Erythroblast (primary cell): Measurements from ENCODE around the gene ULBP1.
"Not testable (repeated sequence)": the region's sequence is repeated elsewhere in the genome, so short reads cannot be mapped to it uniquely, and the experiment has no call there.

Experiments used
- GATA1 ChIP-seq: IDR thresholded peaks from 2 replicates; pipeline ENCODE4 v1.6.1; 2011; ENCODE audit warnings: low read depth, mild to moderate bottlenecking, control low read depth, low read length, moderate library complexity
- POLR2A ChIP-seq: IDR thresholded peaks from 2 replicates; pipeline ENCODE4 v1.6.1; 2011; ENCODE audit warnings: mild to moderate bottlenecking, low read length

DNA sequence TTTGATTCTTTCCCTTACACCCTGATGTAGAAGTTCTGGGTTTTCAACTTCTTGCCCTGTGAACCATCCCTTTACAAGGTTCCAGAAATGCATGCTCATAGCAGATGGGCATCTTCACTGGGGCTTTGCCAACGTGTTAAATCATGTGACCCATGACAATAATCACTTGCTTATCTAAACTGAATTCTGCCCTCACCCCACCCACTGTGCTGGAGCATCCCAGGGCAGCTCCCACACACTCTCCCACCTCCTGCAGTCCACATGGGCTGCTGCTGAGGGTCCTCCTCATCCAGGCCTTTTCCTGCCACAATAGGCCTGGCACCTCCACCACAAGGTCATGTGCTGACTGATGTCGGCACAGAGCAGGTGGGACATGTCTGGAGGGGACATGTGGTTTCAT, 4.3 kb downstream of the ULBP1 start:
- not testable (repeated sequence) for TF ChIP-seq GATA1, POLR2A
